H4 (cell line): ENCODE measurements around the gene DPYSL5. TPM values are rescaled to one million over a fixed set of nuclear protein-coding genes. Genes with fewer than 3 reads are reported as not detected.
A peak's percentile ranks its signal among the peaks of the same experiment; 100 is the strongest.
"Not testable (repeated sequence)": the region's sequence is repeated elsewhere in the genome, so short reads cannot be mapped to it uniquely, and the experiment has no call there.

Source experiments
- DNase-seq: peaks from one replicate; pipeline ENCODE4 v3.0.0-alpha.2; 2015; ENCODE audit warnings: low spot score
- total RNA-seq: library from RNA; depleted of rRNA; stranded (reverse); fragments of >200 nt; shearing (Covaris generic); gene quantifications from 2 replicates; pipeline ENCODE4 v1.2.3, GENCODE V29; 2014

Gene DPYSL5
- total RNA-seq, 1 experiment from 2014 or later = 5.0 TPM

- no peak for DNase-seq
Measured at GRCh38 chr2:26901326-26902183, 53.6 kb downstream of the DPYSL5 start.

DNA sequence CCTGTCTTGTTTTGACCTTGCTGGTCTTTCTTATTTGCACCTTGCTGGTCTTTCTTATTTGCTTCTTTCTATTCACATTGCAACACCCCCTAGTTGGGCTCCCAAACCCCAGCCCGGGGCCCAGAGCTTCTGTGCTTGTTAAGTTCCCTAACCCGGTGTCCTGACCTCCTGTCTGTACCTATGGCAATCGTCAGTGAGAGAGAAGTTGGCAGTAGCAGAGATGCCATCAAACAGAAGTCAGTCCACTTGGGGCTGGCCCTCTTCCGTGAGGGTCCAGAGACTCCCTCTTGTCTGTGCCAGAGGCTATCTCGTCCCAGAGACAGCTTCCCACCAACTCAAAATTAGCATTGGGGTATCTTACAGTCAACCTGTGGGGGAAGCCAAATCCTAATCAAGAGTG lies 55.7 kb downstream of the DPYSL5 start:
- no peak for DNase-seq

GRCh38 chr2:26904839-26905238 lies 56.9 kb downstream of the DPYSL5 start:
- DNase-seq = no peak

- no peak for DNase-seq
Measured at GRCh38 chr2:26905341-26906198, 57.6 kb downstream of the DPYSL5 start.

DNA sequence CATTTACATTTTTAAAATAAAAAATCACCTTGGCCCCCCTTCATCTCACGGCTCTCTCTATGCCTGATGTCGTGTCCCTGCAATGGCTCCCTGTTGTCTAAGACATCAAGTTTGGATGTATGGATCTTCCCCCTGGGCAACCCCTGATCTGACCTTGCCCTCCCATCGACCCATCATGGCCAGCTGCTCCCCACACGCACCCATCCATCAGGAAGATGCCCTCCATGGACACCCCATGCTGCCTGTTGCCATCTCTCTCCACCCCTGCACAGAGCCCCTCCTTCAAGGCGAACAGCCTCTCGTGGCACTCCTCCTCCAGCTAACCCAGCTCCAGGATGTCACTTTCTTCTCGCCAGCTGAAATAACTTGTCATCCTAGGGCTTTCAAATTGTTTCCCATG lies 59.5 kb downstream of the DPYSL5 start:
- no peak for DNase-seq

DNA sequence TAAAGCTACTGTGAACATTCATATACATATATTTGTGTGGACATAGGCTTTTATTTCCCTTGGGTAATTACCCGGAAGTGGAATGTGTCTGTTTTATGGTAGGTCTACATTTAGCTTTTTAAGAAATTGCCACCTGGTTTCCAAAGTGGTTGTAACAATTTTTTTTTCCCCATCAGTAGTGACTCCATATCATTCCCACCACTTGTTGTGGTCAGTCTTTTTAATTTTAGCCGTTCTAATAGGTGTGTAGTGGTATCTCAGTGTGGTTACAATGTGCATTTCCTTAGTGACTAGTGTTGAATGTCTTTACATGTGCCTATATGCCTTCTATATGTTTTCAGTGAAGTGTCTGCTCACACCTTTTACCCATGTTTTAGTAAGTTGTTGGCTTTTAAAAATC lies 62.2 kb downstream of the DPYSL5 start:
- no peak for DNase-seq

GRCh38 chr2:26911911-26912861 lies 64.3 kb downstream of the DPYSL5 start:
- DNase-seq = peak; percentile 21

GRCh38 chr2:26913606-26913998 lies 65.7 kb downstream of the DPYSL5 start:
- DNase-seq = no peak

- DNase-seq = no peak
Measured at GRCh38 chr2:26913999-26914658, 66.2 kb downstream of the DPYSL5 start.

- no peak for DNase-seq
Measured at GRCh38 chr2:26914659-26915310, 66.9 kb downstream of the DPYSL5 start.

- DNase-seq = no peak
Measured at GRCh38 chr2:26915316-26915715, 67.4 kb downstream of the DPYSL5 start.

- no peak for DNase-seq
Measured at GRCh38 chr2:26916128-26916692, 68.3 kb downstream of the DPYSL5 start.

- no peak for DNase-seq
Measured at GRCh38 chr2:26917135-26917836, 69.4 kb downstream of the DPYSL5 start.

- DNase-seq = no peak
Measured at GRCh38 chr2:26921323-26921722, 73.4 kb downstream of the DPYSL5 start.

- peak; percentile 33 for DNase-seq
Measured at GRCh38 chr2:26922405-26923188, 74.7 kb downstream of the DPYSL5 start.

- not testable (repeated sequence) for DNase-seq
Measured at GRCh38 chr2:26923189-26923466, 75.2 kb downstream of the DPYSL5 start.

DNA sequence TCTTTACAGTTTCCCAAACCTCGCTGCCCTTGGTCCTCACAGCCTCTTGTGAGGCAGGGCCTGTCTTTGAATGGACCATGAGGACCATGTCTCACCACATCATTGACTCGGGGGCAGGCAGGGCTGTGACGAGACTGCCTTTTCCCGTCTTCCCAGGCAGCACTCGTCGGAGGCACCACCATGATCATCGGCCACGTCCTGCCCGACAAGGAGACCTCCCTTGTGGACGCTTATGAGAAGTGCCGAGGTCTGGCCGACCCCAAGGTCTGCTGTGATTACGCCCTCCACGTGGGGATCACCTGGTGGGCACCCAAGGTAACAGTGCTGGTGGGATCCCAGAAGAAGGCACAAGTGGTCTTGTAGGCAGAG lies 76.8 kb downstream of the DPYSL5 start:
- DNase-seq = no peak

DNA sequence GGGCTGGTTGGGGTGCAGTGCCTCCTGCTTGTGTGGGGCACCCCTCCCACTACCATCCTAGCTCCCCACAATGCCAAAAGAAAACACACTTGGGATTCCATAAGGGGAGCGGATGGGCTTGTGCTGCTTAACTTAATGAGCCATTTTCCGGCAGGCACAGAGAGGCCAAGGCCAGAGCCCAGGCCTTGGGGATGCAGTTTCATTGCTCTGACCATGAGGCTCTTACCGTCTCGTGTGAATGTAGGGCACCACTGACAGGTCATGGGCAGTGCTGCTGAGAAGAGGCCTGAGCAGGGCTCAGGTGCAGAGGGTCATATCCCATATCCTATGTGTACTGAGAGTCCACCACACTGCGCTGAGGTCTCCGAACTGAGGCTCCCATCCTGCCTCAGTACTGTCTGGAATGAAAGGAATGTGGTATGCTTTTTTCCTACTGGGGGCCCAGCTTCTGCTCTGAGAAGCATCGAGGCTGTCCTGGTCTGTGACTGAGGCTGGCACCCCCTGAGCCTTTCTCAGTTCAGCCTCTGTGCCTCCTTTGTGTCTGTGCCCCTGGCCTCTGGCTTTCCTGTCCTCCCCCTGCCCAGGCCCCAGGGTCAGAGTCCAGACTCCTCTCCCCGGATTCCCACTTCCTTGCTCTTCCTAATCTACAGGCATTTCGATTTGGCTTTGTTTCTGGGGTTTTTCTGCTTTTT lies 77.3 kb downstream of the DPYSL5 start:
- DNase-seq = no peak

DNA sequence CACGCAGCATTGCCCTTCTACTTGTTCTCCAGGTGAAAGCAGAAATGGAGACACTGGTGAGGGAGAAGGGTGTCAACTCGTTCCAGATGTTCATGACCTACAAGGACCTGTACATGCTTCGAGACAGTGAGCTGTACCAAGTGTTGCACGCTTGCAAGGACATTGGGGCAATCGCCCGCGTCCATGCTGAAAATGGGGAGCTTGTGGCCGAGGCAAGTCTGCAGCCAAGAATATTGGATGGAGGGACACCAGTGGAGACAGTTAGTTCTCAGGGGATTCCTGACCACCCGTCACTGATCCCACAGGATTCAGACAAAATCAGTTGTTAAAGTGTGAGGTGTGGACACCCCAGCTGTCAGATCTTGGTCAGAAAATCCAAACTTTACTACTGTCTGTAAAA lies 79.3 kb downstream of the DPYSL5 start:
- no peak for DNase-seq
